ENCODE measurements around the gene ENO4. TPM values are rescaled to one million over a fixed set of nuclear protein-coding genes. Genes with fewer than 3 reads are reported as not detected.
A peak's percentile ranks its signal among the peaks of the same experiment; 100 is the strongest.

Gene ENO4
- polyA plus RNA-seq, 4 donors: 0.03 to 0.44 TPM; not detected in 2

GRCh38 chr10:116825901-116826300 is 23.4 kb upstream of the ENO4 start:
- no peak overlapping the region for H3K27ac ChIP-seq (ENCODE audit: low read depth in 1 of 3, low read length in 2 of 3)
- H3K36me3 ChIP-seq (ENCODE audit: control insufficient read depth in 3 of 3, insufficient read depth in 2 of 3, low read depth in 1 of 3, low read length in 3 of 3): peaks cover 0 to 9% (median 0%) of the 10 kb centered on the region in 3 donors
- 72 to 82% (median 81%) methylated on average over 7 of the region's 7 CpGs for WGBS, 3 donors
- no peak overlapping the region for H3K4me3 ChIP-seq (ENCODE audit: low read depth in 1 of 3, low read length in 3 of 3)
- H3K9me3 ChIP-seq (ENCODE audit: control insufficient read depth in 2 of 2, insufficient read depth in 1 of 2, low read depth in 1 of 2, low read length in 1 of 2): peaks cover 0 to 3% of the 10 kb centered on the region in 2 donors
- FAIRE-seq (no peak), DNase-seq (no peak)
- no peaks in the 10 kb centered on the region for H3K4me1 ChIP-seq (ENCODE audit: control insufficient read depth in 3 of 3, insufficient read depth in 2 of 3, low read depth in 1 of 3, low read length in 2 of 3)
- no peaks in the 10 kb centered on the region for H3K27me3 ChIP-seq (ENCODE audit: control insufficient read depth in 3 of 3, insufficient read depth in 3 of 3, low read length in 3 of 3)

GRCh38 chr10:116826803-116827202 is 22.5 kb upstream of the ENO4 start:
- FAIRE-seq: no peak
- 86 to 92% (median 92%) methylated on average over 7 of the region's 7 CpGs for WGBS, 3 donors

GRCh38 chr10:116827214-116827671 is 22.1 kb upstream of the ENO4 start:
- Histone ChIP-seq H3K4me1 (ENCODE audit: control insufficient read depth in 3 of 3, insufficient read depth in 2 of 3, low read depth in 1 of 3, low read length in 2 of 3) (no peaks in the 10 kb centered on the region), H3K9me3 (ENCODE audit: control insufficient read depth in 2 of 2, insufficient read depth in 1 of 2, low read depth in 1 of 2, low read length in 1 of 2) (no peaks in the 10 kb centered on the region), H3K4me3 (ENCODE audit: low read depth in 1 of 3, low read length in 3 of 3) (no peak overlapping the region), H3K27me3 (ENCODE audit: control insufficient read depth in 3 of 3, insufficient read depth in 3 of 3, low read length in 3 of 3) (no peaks in the 10 kb centered on the region), H3K27ac (ENCODE audit: low read depth in 1 of 3, low read length in 2 of 3) (no peak overlapping the region), H3K36me3 (ENCODE audit: control insufficient read depth in 3 of 3, insufficient read depth in 2 of 3, low read depth in 1 of 3, low read length in 3 of 3) (peaks cover 0 to 9% (median 0%) of the 10 kb centered on the region in 3 donors)
- FAIRE-seq (no peak), DNase-seq (no peak)
- 90% methylated on average over 11 of the region's 11 CpGs for WGBS, 3 donors

More at GRCh38 chr10:116826803-116827202, 22.5 kb upstream of the ENO4 start:
- Histone ChIP-seq H3K9me3 (ENCODE audit: control insufficient read depth in 2 of 2, insufficient read depth in 1 of 2, low read depth in 1 of 2, low read length in 1 of 2) (no peaks in the 10 kb centered on the region), H3K4me3 (ENCODE audit: low read depth in 1 of 3, low read length in 3 of 3) (no peak overlapping the region), H3K27me3 (ENCODE audit: control insufficient read depth in 3 of 3, insufficient read depth in 3 of 3, low read length in 3 of 3) (no peaks in the 10 kb centered on the region), H3K36me3 (ENCODE audit: control insufficient read depth in 3 of 3, insufficient read depth in 2 of 3, low read depth in 1 of 3, low read length in 3 of 3) (peaks cover 0 to 9% (median 0%) of the 10 kb centered on the region in 3 donors), H3K27ac (ENCODE audit: low read depth in 1 of 3, low read length in 2 of 3) (no peak overlapping the region), H3K4me1 (ENCODE audit: control insufficient read depth in 3 of 3, insufficient read depth in 2 of 3, low read depth in 1 of 3, low read length in 2 of 3) (no peaks in the 10 kb centered on the region)
- DNase-seq: no peak

GRCh38 chr10:116828116-116828515 is 21.2 kb upstream of the ENO4 start:
- WGBS, 3 donors: 62 to 75% (median 71%) methylated on average over 2 of the region's 2 CpGs
- H3K27me3 ChIP-seq (ENCODE audit: control insufficient read depth in 3 of 3, insufficient read depth in 3 of 3, low read length in 3 of 3): no peaks in the 10 kb centered on the region
- FAIRE-seq (no peak), DNase-seq (no peak)
- no peak overlapping the region for H3K27ac ChIP-seq (ENCODE audit: low read depth in 1 of 3, low read length in 2 of 3)
- no peaks in the 10 kb centered on the region for H3K9me3 ChIP-seq (ENCODE audit: control insufficient read depth in 2 of 2, insufficient read depth in 1 of 2, low read depth in 1 of 2, low read length in 1 of 2)
- peaks cover 0 to 13% (median 0%) of the 10 kb centered on the region in 3 donors for H3K36me3 ChIP-seq (ENCODE audit: control insufficient read depth in 3 of 3, insufficient read depth in 2 of 3, low read depth in 1 of 3, low read length in 3 of 3)
- H3K4me3 ChIP-seq (ENCODE audit: low read depth in 1 of 3, low read length in 3 of 3): no peak overlapping the region
- no peaks in the 10 kb centered on the region for H3K4me1 ChIP-seq (ENCODE audit: control insufficient read depth in 3 of 3, insufficient read depth in 2 of 3, low read depth in 1 of 3, low read length in 2 of 3)

- DNase-seq: no peak
- WGBS, 3 donors: 87 to 92% (median 90%) methylated on average over 9 of the region's 9 CpGs
- H3K4me3 ChIP-seq (ENCODE audit: low read depth in 1 of 3, low read length in 3 of 3): no peak overlapping the region
Measured at GRCh38 chr10:116829711-116830110, 19.6 kb upstream of the ENO4 start.

GRCh38 chr10:116831086-116831485 is 18.2 kb upstream of the ENO4 start:
- no peaks in the 10 kb centered on the region for H3K27me3 ChIP-seq (ENCODE audit: control insufficient read depth in 3 of 3, insufficient read depth in 3 of 3, low read length in 3 of 3)
- H3K27ac ChIP-seq (ENCODE audit: low read depth in 1 of 3, low read length in 2 of 3): no peak overlapping the region
- DNase-seq: no peak
- FAIRE-seq: no peak
- H3K36me3 ChIP-seq (ENCODE audit: control insufficient read depth in 3 of 3, insufficient read depth in 2 of 3, low read depth in 1 of 3, low read length in 3 of 3): peaks cover 0 to 14% (median 0%) of the 10 kb centered on the region in 3 donors
- H3K4me3 ChIP-seq (ENCODE audit: low read depth in 1 of 3, low read length in 3 of 3): no peak overlapping the region
- WGBS, 3 donors: 93 to 96% (median 95%) methylated on average over 4 of the region's 4 CpGs
- no peaks in the 10 kb centered on the region for H3K9me3 ChIP-seq (ENCODE audit: control insufficient read depth in 2 of 2, insufficient read depth in 1 of 2, low read depth in 1 of 2, low read length in 1 of 2)
- H3K4me1 ChIP-seq (ENCODE audit: control insufficient read depth in 3 of 3, insufficient read depth in 2 of 3, low read depth in 1 of 3, low read length in 2 of 3): no peaks in the 10 kb centered on the region

More at GRCh38 chr10:116829711-116830110, 19.6 kb upstream of the ENO4 start:
- Histone ChIP-seq H3K9me3 (ENCODE audit: control insufficient read depth in 2 of 2, insufficient read depth in 1 of 2, low read depth in 1 of 2, low read length in 1 of 2) (no peaks in the 10 kb centered on the region), H3K27me3 (ENCODE audit: control insufficient read depth in 3 of 3, insufficient read depth in 3 of 3, low read length in 3 of 3) (no peaks in the 10 kb centered on the region), H3K4me1 (ENCODE audit: control insufficient read depth in 3 of 3, insufficient read depth in 2 of 3, low read depth in 1 of 3, low read length in 2 of 3) (no peaks in the 10 kb centered on the region), H3K27ac (ENCODE audit: low read depth in 1 of 3, low read length in 2 of 3) (no peak overlapping the region), H3K36me3 (ENCODE audit: control insufficient read depth in 3 of 3, insufficient read depth in 2 of 3, low read depth in 1 of 3, low read length in 3 of 3) (peaks cover 0 to 14% (median 0%) of the 10 kb centered on the region in 3 donors)
- FAIRE-seq: no peak

- Histone ChIP-seq H3K27me3 (ENCODE audit: control insufficient read depth in 3 of 3, insufficient read depth in 3 of 3, low read length in 3 of 3) (no peaks in the 10 kb centered on the region), H3K4me1 (ENCODE audit: control insufficient read depth in 3 of 3, insufficient read depth in 2 of 3, low read depth in 1 of 3, low read length in 2 of 3) (no peaks in the 10 kb centered on the region), H3K27ac (ENCODE audit: low read depth in 1 of 3, low read length in 2 of 3) (no peak overlapping the region), H3K9me3 (ENCODE audit: control insufficient read depth in 2 of 2, insufficient read depth in 1 of 2, low read depth in 1 of 2, low read length in 1 of 2) (no peaks in the 10 kb centered on the region), H3K4me3 (ENCODE audit: low read depth in 1 of 3, low read length in 3 of 3) (no peak overlapping the region), H3K36me3 (ENCODE audit: control insufficient read depth in 3 of 3, insufficient read depth in 2 of 3, low read depth in 1 of 3, low read length in 3 of 3) (peaks cover 0 to 14% (median 0%) of the 10 kb centered on the region in 3 donors)
- FAIRE-seq (no peak), DNase-seq (no peak)
- WGBS, 3 donors: 84 to 90% (median 85%) methylated on average over 10 of the region's 10 CpGs
Measured at GRCh38 chr10:116831790-116832189, 17.5 kb upstream of the ENO4 start.

- Histone ChIP-seq H3K4me1 (ENCODE audit: control insufficient read depth in 3 of 3, insufficient read depth in 2 of 3, low read depth in 1 of 3, low read length in 2 of 3) (peaks cover 0 to 3% (median 0%) of the 10 kb centered on the region in 3 donors), H3K9me3 (ENCODE audit: control insufficient read depth in 2 of 2, insufficient read depth in 1 of 2, low read depth in 1 of 2, low read length in 1 of 2) (no peaks in the 10 kb centered on the region), H3K4me3 (ENCODE audit: low read depth in 1 of 3, low read length in 3 of 3) (no peak overlapping the region), H3K36me3 (ENCODE audit: control insufficient read depth in 3 of 3, insufficient read depth in 2 of 3, low read depth in 1 of 3, low read length in 3 of 3) (peaks cover 0 to 14% (median 0%) of the 10 kb centered on the region in 3 donors), H3K27ac (ENCODE audit: low read depth in 1 of 3, low read length in 2 of 3) (no peak overlapping the region), H3K27me3 (ENCODE audit: control insufficient read depth in 3 of 3, insufficient read depth in 3 of 3, low read length in 3 of 3) (no peaks in the 10 kb centered on the region)
- no peak for FAIRE-seq
- WGBS, 3 donors: 78 to 89% (median 84%) methylated on average over 17 of the region's 17 CpGs
- peak in 1 of 2 donors; percentile 43 for DNase-seq
Measured at GRCh38 chr10:116833986-116834985, 15.0 kb upstream of the ENO4 start.

All from small intestine (tissue), 7 donors.